Esophagus (tissue), 2 donors: ENCODE data around the gene CCNC. TPM values are rescaled to one million over a fixed set of nuclear protein-coding genes. Genes with fewer than 3 reads are reported as not detected.
A peak's percentile ranks its signal among the peaks of the same experiment; 100 is the strongest.

Experiments
- H3K27ac ChIP-seq, 2 donors: one replicate each; pipeline ENCODE4 v1.5.1; 2013; ENCODE audit warnings: low read depth in 2 of 2, mild to moderate bottlenecking in 2 of 2, inconsistent platforms in 1 of 2, low read length in 1 of 2, moderate library complexity in 1 of 2
- H3K27me3 ChIP-seq, 2 donors: one replicate each; pipeline ENCODE4 v1.6.1; 2013; ENCODE audit warnings: low read length in 2 of 2, control low read depth in 1 of 2, mild to moderate bottlenecking in 1 of 2; ENCODE audit not compliant: insufficient read depth in 2 of 2, control insufficient read depth in 1 of 2
- H3K36me3 ChIP-seq, 2 donors: one replicate each; pipeline ENCODE4 v1.6.1; 2013; ENCODE audit warnings: low read length in 1 of 2; ENCODE audit not compliant: control insufficient read depth in 2 of 2, insufficient read depth in 2 of 2
- H3K4me1 ChIP-seq, 2 donors: one replicate each; pipeline ENCODE4 v1.6.1; 2013; ENCODE audit warnings: low read length in 1 of 2; ENCODE audit not compliant: control insufficient read depth in 2 of 2, insufficient read depth in 2 of 2
- H3K4me3 ChIP-seq, 2 donors: one replicate each; pipeline ENCODE4 v1.5.1; 2013; ENCODE audit warnings: low read length in 2 of 2, mild to moderate bottlenecking in 2 of 2, low read depth in 1 of 2, moderate library complexity in 1 of 2
- H3K9me3 ChIP-seq, 2 donors: one replicate each; pipeline ENCODE4 v1.6.1; 2013; ENCODE audit warnings: mild to moderate bottlenecking in 2 of 2, low read depth in 1 of 2, low read length in 1 of 2, moderate library complexity in 1 of 2; ENCODE audit not compliant: control insufficient read depth in 2 of 2, insufficient read depth in 1 of 2
- WGBS, 2 donors: extraction: QIAGEN DNeasy Blood & Tissue Kit; methylation state at CpG; one replicate each; pipeline ENCODE4 v1.1.7; 2013; 5-methylcytosine and 5-hydroxymethylcytosine counted together
- polyA plus RNA-seq, 2 donors: library from polyadenylated mRNA; stranded (reverse); fragments of 200-250 nt; gene quantifications; one replicate each; pipeline ENCODE4 v1.2.3, GENCODE V29; 2013
- donor health status: healthy with polysubstance abuse.
- donor health status: Bipolar disorder and iron deficiency.

The CCNC gene, protein sequence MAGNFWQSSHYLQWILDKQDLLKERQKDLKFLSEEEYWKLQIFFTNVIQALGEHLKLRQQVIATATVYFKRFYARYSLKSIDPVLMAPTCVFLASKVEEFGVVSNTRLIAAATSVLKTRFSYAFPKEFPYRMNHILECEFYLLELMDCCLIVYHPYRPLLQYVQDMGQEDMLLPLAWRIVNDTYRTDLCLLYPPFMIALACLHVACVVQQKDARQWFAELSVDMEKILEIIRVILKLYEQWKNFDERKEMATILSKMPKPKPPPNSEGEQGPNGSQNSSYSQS
- polyA plus RNA-seq: 10 to 100 TPM; 33.6 to 34.1 TPM

DNA sequence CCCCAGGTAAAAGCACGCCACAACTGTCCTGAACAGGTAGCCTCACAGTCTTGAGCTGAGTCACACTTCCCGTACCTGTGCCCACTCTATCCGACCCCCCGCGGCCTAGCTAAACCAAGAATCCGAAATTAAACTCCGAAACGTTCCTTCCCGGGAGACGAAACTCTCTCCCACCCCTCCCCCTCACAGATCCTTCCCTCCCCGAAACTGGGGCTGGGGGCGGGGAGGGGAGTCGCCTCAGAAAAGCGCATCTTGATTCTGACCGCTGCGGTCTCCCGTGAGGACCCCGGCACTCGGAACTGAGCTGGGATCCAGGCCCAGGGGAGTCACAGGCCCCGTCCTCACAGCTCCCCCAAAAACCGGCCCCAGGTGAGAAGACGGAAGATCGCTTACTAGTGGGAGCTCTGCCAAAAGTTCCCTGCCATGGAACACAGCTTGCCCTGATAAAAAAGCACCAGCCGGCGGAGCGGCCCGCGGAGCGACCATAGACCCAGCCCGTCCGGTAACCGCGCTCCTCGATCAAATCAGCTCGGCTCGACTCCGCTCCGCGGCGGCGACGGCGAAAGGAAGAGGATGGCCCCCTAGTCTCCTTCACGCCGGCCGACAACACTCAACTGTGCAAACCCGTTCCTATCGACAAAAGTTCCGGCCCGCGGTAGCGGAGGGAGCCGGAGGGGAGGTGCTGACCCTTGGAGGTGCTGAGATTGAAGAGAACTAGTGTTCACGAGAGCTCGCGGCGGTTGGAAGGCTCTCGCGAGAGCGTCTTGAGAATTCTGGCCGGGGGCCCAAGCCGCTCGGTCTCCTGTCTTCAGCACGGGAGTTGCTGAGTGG is at the start of gene CCNC:
CCNC (minus strand) TSS at position 558 of the 831 bp plus-strand sequence; CDS start at position 425, 133 bp downstream.
- Histone ChIP-seq H3K36me3 (no peaks in the 10 kb centered on the region), H3K4me3 (peak within 1 kb of the TSS; percentile 94 to 100), H3K9me3 (no peaks in the 10 kb centered on the region), H3K27ac (peak within 1 kb of the TSS; percentile 89 to 97), H3K27me3 (no peaks in the 10 kb centered on the region), H3K4me1 (no peaks in the 10 kb centered on the region)
- WGBS, 2 donors: 0 to 1% methylated on average over 64 of the region's 64 CpGs

DNA sequence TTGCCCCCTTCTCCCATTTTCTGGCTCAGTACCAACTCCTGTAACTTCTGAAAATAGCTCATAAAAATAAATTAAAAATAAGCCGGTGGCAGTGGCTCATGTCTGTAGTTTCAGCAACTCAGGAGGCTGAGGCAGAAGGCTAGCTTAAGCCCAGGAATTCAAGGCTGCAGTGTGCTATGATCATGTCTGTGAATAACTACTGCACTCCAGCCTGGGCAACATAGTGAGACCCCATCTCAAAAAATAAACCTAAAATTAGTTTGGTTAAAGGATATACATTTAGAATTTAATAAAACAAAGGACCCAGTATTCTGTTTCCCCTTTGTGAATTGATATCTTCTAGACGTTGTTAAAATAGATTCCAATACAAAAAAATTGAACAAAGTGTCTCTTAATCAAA is 48.7 kb upstream of the CCNC start:
- Histone ChIP-seq H3K27me3 (peaks cover 16 to 34% of the 10 kb centered on the region in 2 donors), H3K9me3 (peaks cover 0 to 20% of the 10 kb centered on the region in 2 donors), H3K4me1 (peaks cover 8 to 21% of the 10 kb centered on the region in 2 donors), H3K4me3 (no peak overlapping the region), H3K27ac (no peak overlapping the region), H3K36me3 (no peaks in the 10 kb centered on the region)
- WGBS, 2 donors: 42 to 54% methylated on average over 2 of the region's 2 CpGs

DNA sequence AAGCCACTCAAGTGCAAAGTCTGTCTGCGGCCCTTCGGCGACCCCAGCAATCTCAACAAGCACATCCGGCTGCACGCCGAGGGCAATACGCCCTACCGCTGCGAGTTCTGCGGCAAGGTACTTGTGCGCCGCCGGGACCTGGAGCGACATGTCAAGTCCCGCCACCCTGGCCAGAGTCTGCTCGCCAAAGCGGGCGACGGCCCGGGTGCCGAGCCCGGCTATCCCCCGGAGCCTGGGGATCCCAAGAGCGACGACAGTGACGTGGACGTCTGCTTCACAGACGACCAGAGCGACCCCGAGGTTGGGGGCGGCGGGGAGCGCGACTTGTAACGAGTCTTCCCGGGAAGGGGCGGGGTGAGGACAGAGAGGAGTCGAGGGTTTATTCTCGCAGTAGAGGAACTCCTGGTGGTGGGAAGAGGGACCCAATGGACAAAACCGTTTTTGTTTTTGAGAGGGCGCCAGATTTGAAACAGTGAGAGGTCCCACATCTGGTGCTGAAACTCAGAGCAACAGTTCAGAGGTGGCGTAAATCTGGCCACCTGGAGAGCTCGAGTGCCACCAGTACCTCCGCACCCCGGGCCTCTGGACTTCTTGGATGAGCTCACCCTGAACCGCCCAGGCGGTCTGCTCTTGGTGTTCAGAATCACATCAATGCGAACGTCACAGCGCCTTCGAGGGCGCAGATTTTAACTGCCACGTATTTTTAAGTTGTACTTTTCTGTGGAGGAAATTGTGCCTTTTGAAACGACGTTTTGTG is 46.1 kb upstream of the CCNC start:
- peaks cover 0 to 20% of the 10 kb centered on the region in 2 donors for H3K9me3 ChIP-seq
- H3K36me3 ChIP-seq: no peaks in the 10 kb centered on the region
- no peak overlapping the region for H3K27ac ChIP-seq
- peak overlapping the region; percentile 43 to 49 for H3K4me3 ChIP-seq
- peaks cover 13 to 36% of the 10 kb centered on the region in 2 donors for H3K27me3 ChIP-seq
- WGBS, 2 donors: 4 to 6% methylated on average over 55 of the region's 55 CpGs
- peaks cover 8 to 21% of the 10 kb centered on the region in 2 donors for H3K4me1 ChIP-seq

DNA sequence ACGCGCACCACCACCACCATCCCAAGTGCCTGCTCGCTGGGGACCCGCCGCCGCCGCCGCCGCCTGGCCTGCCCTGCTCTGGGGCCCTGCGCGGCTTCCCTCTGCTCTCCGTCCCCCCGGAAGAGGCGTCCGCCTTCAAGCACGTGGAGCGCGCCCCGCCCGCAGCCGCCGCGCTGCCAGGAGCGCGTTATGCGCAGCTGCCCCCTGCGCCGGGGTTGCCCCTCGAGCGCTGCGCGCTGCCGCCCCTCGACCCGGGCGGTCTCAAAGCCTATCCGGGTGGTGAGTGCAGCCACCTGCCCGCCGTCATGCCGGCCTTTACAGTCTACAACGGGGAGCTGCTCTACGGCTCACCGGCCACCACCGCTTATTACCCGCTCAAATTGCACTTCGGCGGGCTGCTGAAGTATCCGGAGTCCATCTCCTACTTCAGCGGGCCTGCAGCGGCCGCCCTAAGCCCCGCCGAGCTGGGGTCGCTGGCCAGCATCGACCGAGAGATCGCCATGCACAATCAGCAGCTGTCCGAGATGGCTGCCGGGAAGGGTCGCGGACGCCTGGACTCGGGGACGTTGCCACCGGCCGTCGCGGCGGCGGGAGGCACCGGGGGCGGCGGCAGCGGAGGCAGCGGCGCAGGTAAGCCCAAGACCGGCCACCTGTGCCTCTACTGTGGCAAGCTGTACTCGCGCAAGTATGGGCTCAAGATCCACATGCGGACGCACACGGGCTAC is 45.4 kb upstream of the CCNC start:
- no peak overlapping the region for H3K27ac ChIP-seq
- H3K4me3 ChIP-seq: peak overlapping the region; percentile 43 to 49
- H3K27me3 ChIP-seq: peaks cover 13 to 35% of the 10 kb centered on the region in 2 donors
- H3K4me1 ChIP-seq: peaks cover 8 to 19% of the 10 kb centered on the region in 2 donors
- 2 to 3% methylated on average over 66 to 82 of the region's 82 CpGs for WGBS, 2 donors
- peaks cover 0 to 16% of the 10 kb centered on the region in 2 donors for H3K9me3 ChIP-seq
- no peaks in the 10 kb centered on the region for H3K36me3 ChIP-seq

DNA sequence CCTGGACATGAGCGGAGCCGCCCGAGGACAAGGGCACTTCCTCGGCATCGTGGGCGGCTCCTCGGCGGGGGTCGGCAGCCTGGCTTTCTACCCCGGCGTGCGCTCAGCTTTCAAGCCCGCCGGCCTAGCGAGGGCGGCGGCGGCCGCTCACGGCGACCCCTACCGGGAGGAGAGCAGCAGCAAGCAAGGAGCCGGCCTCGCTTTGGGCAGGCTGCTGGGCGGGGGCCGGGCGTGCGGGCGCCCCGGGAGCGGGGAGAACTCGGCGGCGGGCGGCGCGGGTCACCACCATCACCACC is 44.9 kb upstream of the CCNC start:
- Histone ChIP-seq H3K4me3 (peak overlapping the region; percentile 43 to 49), H3K9me3 (peaks cover 0 to 11% of the 10 kb centered on the region in 2 donors), H3K36me3 (no peaks in the 10 kb centered on the region), H3K4me1 (peaks cover 8 to 19% of the 10 kb centered on the region in 2 donors), H3K27ac (no peak overlapping the region), H3K27me3 (peaks cover 13 to 33% of the 10 kb centered on the region in 2 donors)
- WGBS, 2 donors: 1 to 4% methylated on average over 22 to 37 of the region's 37 CpGs

DNA sequence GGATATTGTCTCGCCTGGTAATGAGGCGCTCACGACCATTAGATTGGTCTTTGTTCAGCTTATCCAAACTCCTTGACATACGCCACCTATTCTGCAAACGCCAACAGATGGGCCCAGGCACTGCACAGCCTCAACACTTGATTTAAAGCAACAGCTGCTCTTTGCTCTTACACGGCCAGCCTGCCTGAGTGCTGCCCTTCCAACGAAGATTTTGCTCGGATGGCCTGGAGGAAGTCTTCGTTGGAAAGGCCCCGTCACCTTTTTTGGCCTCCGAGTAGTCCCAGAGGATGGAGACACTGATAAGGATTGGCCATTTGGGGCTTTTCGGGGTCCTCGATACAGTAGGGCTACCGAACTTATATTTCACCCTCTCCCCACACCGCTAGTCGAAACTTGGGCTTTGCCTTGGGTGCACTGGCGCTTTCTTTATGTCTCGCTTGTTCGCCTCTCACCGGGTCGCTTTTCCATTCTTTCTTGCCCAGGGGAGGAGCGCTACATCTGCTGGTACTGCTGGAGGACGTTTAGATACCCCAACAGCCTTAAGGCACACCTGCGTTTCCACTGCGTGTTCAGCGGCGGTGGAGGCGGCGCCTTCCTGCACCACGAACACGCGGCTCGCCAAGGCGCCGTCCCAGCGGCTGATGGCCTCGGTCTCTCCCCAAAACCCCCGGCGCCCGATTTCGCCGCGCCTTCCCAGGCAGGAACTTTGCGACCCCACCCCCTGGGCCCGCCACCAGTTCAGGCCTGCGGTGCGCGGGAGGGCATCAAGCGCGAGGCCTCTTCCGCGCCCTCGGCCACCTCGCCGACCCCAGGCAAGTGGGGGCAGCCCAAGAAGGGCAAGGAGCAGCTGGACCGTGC is 44.3 kb upstream of the CCNC start:
- 12 to 17% methylated on average over 56 of the region's 56 CpGs for WGBS, 2 donors
- Histone ChIP-seq H3K27me3 (peaks cover 9 to 35% of the 10 kb centered on the region in 2 donors), H3K27ac (no peak overlapping the region), H3K36me3 (no peaks in the 10 kb centered on the region), H3K4me3 (peak overlapping the region; percentile 32 to 49), H3K9me3 (peaks cover 0 to 10% of the 10 kb centered on the region in 2 donors), H3K4me1 (peaks cover 8 to 19% of the 10 kb centered on the region in 2 donors)

DNA sequence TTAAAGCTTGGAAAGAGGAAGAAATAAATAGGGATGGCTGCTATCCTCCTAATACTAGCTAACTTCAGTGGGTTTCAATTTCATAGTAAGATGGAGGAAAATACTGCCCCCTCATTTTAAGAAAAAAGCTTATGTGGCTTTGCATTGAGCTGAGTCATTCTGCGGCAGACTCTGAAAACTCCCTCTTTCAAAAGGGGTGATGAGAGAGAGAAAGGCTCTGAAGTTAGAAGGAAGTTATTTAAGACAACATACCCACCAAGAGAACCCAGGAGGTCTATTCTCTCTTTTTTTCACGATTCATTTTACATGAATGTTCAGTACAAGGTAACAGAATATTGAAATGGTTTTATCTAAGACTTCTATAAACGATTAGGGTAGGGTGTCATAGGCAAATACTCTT is 42.7 kb upstream of the CCNC start:
- H3K36me3 ChIP-seq: no peaks in the 10 kb centered on the region
- WGBS, 2 donors: 4 to 7% methylated on average over 3 of the region's 3 CpGs
- H3K9me3 ChIP-seq: peaks cover 0 to 10% of the 10 kb centered on the region in 2 donors
- no peak overlapping the region for H3K27ac ChIP-seq
- no peak overlapping the region for H3K4me3 ChIP-seq
- peaks cover 9 to 33% of the 10 kb centered on the region in 2 donors for H3K27me3 ChIP-seq
- H3K4me1 ChIP-seq: peaks cover 11 to 20% of the 10 kb centered on the region in 2 donors

DNA sequence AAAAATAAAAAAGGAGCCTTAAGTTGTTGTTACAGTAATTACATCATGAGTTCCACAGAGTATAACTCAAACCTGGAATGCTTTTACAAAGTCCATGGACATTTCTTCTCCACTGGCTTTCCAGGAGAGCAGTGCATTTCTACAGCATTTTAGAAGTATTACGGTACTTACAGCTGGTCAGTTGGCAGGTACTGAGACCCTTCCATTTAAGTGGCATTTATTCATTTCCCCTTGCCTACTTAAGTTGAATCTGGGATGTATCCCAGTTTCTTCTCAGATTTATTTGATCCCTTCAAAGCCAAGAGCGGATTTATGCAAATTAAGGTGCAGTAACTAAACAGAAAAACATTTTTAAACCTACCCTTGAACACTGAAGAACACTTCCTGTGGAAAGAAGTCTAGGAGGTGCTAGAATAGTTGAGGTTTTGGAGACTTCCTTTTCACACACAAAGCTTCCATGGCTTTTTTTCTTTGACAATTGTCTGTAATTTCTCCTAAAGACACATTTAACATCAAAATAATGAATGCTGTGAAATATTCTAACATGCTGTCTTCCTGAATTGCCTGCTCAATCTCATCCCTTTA is 41.5 kb upstream of the CCNC start:
- H3K4me3 ChIP-seq: no peak overlapping the region
- peaks cover 0 to 10% of the 10 kb centered on the region in 2 donors for H3K9me3 ChIP-seq
- H3K4me1 ChIP-seq: peaks cover 11 to 20% of the 10 kb centered on the region in 2 donors
- no peak overlapping the region for H3K27ac ChIP-seq
- peaks cover 11 to 37% of the 10 kb centered on the region in 2 donors for H3K27me3 ChIP-seq
- 16 to 18% methylated on average over 2 of the region's 2 CpGs for WGBS, 2 donors
- H3K36me3 ChIP-seq: no peaks in the 10 kb centered on the region
